GM12878 (cell line): ENCODE measurements around the gene CCDC14. TPM values are rescaled to one million over a fixed set of nuclear protein-coding genes. Genes with fewer than 3 reads are reported as not detected.

Source experiments
- IKZF2 ChIP-seq, 2 experiments: fragments of 450-650 bp; IDR thresholded peaks; 2 replicates each; pipeline ENCODE4 v1.6.1; 2017; ENCODE audit warnings: mild to moderate bottlenecking in 2 of 2, moderate library complexity in 2 of 2
- IRF4 ChIP-seq: IDR thresholded peaks from 2 replicates; pipeline ENCODE4 v1.6.1; 2011; ENCODE audit warnings: low read depth, low read length
- MTA2 ChIP-seq: fragments of 450-650 bp; IDR thresholded peaks from 2 replicates; pipeline ENCODE4 v1.6.1; 2016; ENCODE audit warnings: low read depth, mild to moderate bottlenecking, moderate library complexity
- MYB ChIP-seq: fragments of 150-350 bp; IDR thresholded peaks from 2 replicates; pipeline ENCODE4 v1.6.1; 2014; ENCODE audit warnings: mild to moderate bottlenecking, low read depth, low read length, borderline replicate concordance
- NFXL1 ChIP-seq: fragments of 450-650 bp; IDR thresholded peaks from 2 replicates; pipeline ENCODE4 v1.6.1; 2017; ENCODE audit warnings: antibody characterized with exemption, mild to moderate bottlenecking, borderline replicate concordance
- PBX3 ChIP-seq: IDR thresholded peaks from 2 replicates; pipeline ENCODE4 v1.6.1; 2011; ENCODE audit warnings: mild to moderate bottlenecking, low read depth, low read length, moderate library complexity; ENCODE audit not compliant: insufficient replicate concordance
- POLR2AphosphoS5 ChIP-seq: IDR thresholded peaks from 2 replicates; pipeline ENCODE4 v1.6.1; 2011; ENCODE audit warnings: mild to moderate bottlenecking, low read length, inconsistent platforms
- RB1 ChIP-seq: fragments of 450-650 bp; formaldehyde crosslinking; IDR thresholded peaks from 2 replicates; pipeline ENCODE4 v1.6.1; 2017; ENCODE audit warnings: mild to moderate bottlenecking, borderline replicate concordance
- RUNX3 ChIP-seq: IDR thresholded peaks from 2 replicates; pipeline ENCODE4 v1.6.1; 2012; ENCODE audit warnings: low read length, inconsistent platforms
- TARDBP ChIP-seq: IDR thresholded peaks from 2 replicates; pipeline ENCODE4 v1.6.1; 2016; ENCODE audit warnings: borderline replicate concordance
- polyA plus RNA-seq, 11 experiments: library from polyadenylated mRNA; depleted of rRNA in 4 of 11; unstranded in 6 of 11; stranded (reverse) in 5 of 11; fragments of >200 nt; fragmentation: Nextera tagmentation in 4 of 11; fragmentation: Illumina TruSeq in 1 of 11; extraction: Ambion mirVana in 4 of 11; extraction: Trizol in 1 of 11; gene quantifications; 1 replicate in 1 of 11; 2 replicates in 10 of 11; pipeline versions ENCODE4 v1.2.1 to v1.2.3, GENCODE V29; 2011 to 2016; ENCODE audit warnings: inconsistent platforms in 2 of 11, missing spikeins in 2 of 11, low read depth in 1 of 11
- total RNA-seq, 4 experiments: library from RNA; depleted of rRNA in 3 of 4; stranded (reverse); fragments of >200 nt in 3 of 4; fragmentation: Illumina TruSeq in 1 of 4; extraction: Trizol in 1 of 4; gene quantifications; 2 replicates each; pipeline versions ENCODE4 v1.2.1 to v1.2.3, GENCODE V29; 2013 to 2021
- TF ChIP-seq, protein P1 (sequence below): IDR thresholded peaks from 2 replicates; pipeline ENCODE4 v1.6.1; 2011; ENCODE audit warnings: borderline replicate concordance, low read depth, mild to moderate bottlenecking, moderate library complexity, mixed read lengths, low read length; ENCODE audit not compliant: insufficient read depth; ENCODE audit errors: extremely low read length
- TF ChIP-seq, protein P2 (sequence below): fragments of 150-350 bp; IDR thresholded peaks from 2 replicates; pipeline ENCODE4 v1.6.1; 2014; ENCODE audit warnings: mild to moderate bottlenecking, low read depth, low read length

CCDC14 gene
- total and polyA plus RNA-seq, 10 of the 15 experiments (the other 5 are each of a cell fraction or from before 2014, with no cell fraction given): 15.9 to 104 (median 43.0) TPM

DNA sequence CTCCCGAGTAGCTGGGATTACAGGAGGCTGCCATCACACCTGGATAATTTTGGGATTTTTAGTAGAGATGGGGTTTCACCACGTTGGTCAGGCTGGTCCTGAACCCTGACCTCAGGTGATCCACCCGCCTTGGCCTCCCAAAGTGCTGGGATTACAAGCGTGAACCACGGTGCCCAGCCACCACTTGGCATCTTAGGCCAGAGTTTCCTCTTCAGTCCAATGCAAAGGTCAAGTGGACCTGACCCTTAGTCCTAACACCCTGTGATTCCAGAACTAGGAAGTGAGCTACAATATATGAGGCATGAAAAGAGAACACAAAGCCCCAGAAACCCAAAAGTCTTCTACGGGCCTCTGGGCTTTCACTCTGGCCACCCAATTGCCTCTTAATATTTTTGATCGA, 82.2 kb downstream of the CCDC14 start (continued):
- TF ChIP-seq, protein P1, sequence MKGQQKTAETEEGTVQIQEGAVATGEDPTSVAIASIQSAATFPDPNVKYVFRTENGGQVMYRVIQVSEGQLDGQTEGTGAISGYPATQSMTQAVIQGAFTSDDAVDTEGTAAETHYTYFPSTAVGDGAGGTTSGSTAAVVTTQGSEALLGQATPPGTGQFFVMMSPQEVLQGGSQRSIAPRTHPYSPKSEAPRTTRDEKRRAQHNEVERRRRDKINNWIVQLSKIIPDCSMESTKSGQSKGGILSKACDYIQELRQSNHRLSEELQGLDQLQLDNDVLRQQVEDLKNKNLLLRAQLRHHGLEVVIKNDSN: no peak
- no peak for TF ChIP-seq MYB
- no peak for TF ChIP-seq RUNX3
- no peak for TF ChIP-seq IKZF2 (IDR thresholded peaks at IDR 0.05)
- no peak for TF ChIP-seq IRF4
- no peak for TF ChIP-seq POLR2AphosphoS5
- TF ChIP-seq MTA2: no peak
- TF ChIP-seq, protein P2, sequence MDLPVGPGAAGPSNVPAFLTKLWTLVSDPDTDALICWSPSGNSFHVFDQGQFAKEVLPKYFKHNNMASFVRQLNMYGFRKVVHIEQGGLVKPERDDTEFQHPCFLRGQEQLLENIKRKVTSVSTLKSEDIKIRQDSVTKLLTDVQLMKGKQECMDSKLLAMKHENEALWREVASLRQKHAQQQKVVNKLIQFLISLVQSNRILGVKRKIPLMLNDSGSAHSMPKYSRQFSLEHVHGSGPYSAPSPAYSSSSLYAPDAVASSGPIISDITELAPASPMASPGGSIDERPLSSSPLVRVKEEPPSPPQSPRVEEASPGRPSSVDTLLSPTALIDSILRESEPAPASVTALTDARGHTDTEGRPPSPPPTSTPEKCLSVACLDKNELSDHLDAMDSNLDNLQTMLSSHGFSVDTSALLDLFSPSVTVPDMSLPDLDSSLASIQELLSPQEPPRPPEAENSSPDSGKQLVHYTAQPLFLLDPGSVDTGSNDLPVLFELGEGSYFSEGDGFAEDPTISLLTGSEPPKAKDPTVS: no peak
- no peak for TF ChIP-seq RB1
- TF ChIP-seq PBX3: no peak
- no peak for TF ChIP-seq NFXL1
- TF ChIP-seq TARDBP: no peak
